22Rv1 (cell line): ENCODE results near the gene EHMT1.

ENCODE experiments used
- ZFX ChIP-seq: fragments of 450-650 bp; IDR thresholded peaks from 2 replicates; pipeline ENCODE4 v1.6.1; 2017; ENCODE audit warnings: antibody characterized with exemption, borderline replicate concordance
- TF ChIP-seq, protein P1 (sequence below): fragments of 450-650 bp; IDR thresholded peaks from 2 replicates; pipeline ENCODE4 v1.5.1; 2017; ENCODE audit warnings: mild to moderate bottlenecking

DNA sequence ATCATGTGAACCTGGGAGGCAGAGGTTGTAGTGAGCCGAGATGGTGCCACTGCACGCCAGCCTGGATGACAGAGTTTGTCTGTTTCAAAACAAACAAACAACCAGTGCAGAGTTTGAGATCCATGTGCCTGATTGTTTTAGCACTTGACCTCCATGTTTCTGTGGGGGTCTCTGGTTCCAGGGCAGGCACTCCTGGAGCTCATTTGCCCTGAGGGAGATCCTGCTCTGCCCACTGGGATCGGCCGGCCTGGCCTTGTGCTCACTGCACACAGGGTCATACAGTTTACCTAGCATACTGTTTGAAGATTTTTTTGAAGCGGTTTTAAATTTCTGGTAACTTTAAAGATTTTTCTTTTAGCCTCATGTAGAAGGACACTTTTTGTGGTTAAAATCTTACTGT lies 78.4 kb downstream of the EHMT1 start:
- TF ChIP-seq, protein P1, sequence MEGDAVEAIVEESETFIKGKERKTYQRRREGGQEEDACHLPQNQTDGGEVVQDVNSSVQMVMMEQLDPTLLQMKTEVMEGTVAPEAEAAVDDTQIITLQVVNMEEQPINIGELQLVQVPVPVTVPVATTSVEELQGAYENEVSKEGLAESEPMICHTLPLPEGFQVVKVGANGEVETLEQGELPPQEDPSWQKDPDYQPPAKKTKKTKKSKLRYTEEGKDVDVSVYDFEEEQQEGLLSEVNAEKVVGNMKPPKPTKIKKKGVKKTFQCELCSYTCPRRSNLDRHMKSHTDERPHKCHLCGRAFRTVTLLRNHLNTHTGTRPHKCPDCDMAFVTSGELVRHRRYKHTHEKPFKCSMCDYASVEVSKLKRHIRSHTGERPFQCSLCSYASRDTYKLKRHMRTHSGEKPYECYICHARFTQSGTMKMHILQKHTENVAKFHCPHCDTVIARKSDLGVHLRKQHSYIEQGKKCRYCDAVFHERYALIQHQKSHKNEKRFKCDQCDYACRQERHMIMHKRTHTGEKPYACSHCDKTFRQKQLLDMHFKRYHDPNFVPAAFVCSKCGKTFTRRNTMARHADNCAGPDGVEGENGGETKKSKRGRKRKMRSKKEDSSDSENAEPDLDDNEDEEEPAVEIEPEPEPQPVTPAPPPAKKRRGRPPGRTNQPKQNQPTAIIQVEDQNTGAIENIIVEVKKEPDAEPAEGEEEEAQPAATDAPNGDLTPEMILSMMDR: no peak
- TF ChIP-seq ZFX: no peak
